Endodermal cell (in vitro differentiated cells): ENCODE results near the gene RRP1B. TPM values are rescaled to one million over a fixed set of nuclear protein-coding genes. Genes with fewer than 3 reads are reported as not detected.

Source experiments
- DNase-seq: peaks from one replicate; pipeline ENCODE4 v3.0.0-alpha.2; 2017
- H3K27ac ChIP-seq: 2 replicates; pipeline ENCODE4 v1.5.1; 2013; ENCODE audit warnings: mild to moderate bottlenecking, low read depth, low read length, moderate library complexity
- H3K27me3 ChIP-seq: 2 replicates; pipeline ENCODE4 v1.6.1; 2013; ENCODE audit warnings: mild to moderate bottlenecking, low read length, moderate library complexity; ENCODE audit not compliant: insufficient read depth, control insufficient read depth, poor library complexity, severe bottlenecking
- H3K36me3 ChIP-seq: 2 replicates; pipeline ENCODE4 v1.7.0; 2013; ENCODE audit warnings: mild to moderate bottlenecking, low read length, moderate library complexity; ENCODE audit not compliant: control insufficient read depth, insufficient read depth
- H3K4me1 ChIP-seq: one replicate; pipeline ENCODE4 v1.7.0; 2013; ENCODE audit warnings: low read length; ENCODE audit not compliant: control insufficient read depth, insufficient read depth
- H3K4me3 ChIP-seq: 2 replicates; pipeline ENCODE4 v1.5.1; 2013; ENCODE audit warnings: mild to moderate bottlenecking, low read length, moderate library complexity
- H3K9ac ChIP-seq: 2 replicates; pipeline ENCODE4 v1.6.1; 2013; ENCODE audit warnings: mild to moderate bottlenecking, low read length, moderate library complexity; ENCODE audit not compliant: poor library complexity, severe bottlenecking; ENCODE audit errors: extremely low read depth
- H3K9me3 ChIP-seq: 2 replicates; pipeline ENCODE4 v1.6.1; 2013; ENCODE audit warnings: mild to moderate bottlenecking, low read length, moderate library complexity; ENCODE audit not compliant: control insufficient read depth
- H3K27ac Mint-ChIP-seq: 2 replicates; pipeline ENCODE4 v1.8.0; 2020; ENCODE audit warnings: mixed read lengths
- H3K27me3 Mint-ChIP-seq: 2 replicates; pipeline ENCODE4 v1.8.0; 2021; ENCODE audit warnings: mild to moderate bottlenecking, mixed read lengths; ENCODE audit not compliant: insufficient read depth
- H3K36me3 Mint-ChIP-seq: 2 replicates; pipeline ENCODE4 v1.8.0; 2020; ENCODE audit warnings: low read depth, mixed read lengths
- H3K4me1 Mint-ChIP-seq: 2 replicates; pipeline ENCODE4 v1.8.0; 2020; ENCODE audit warnings: mixed read lengths
- H3K4me3 Mint-ChIP-seq: 2 replicates; pipeline ENCODE4 v1.8.0; 2020; ENCODE audit warnings: mild to moderate bottlenecking, moderate library complexity, mixed read lengths
- H3K9me3 Mint-ChIP-seq: 2 replicates; pipeline ENCODE4 v1.8.0; 2020; ENCODE audit warnings: mild to moderate bottlenecking, mixed read lengths
- WGBS, 2 experiments: methylation state at CpG; one replicate each; pipeline versions ENCODE4 v1.1.5 to v1.1.7; 2013; ENCODE audit warnings: missing lambda C conversion rate in 2 of 2, mixed read lengths in 1 of 2; ENCODE audit not compliant: insufficient coverage in 1 of 2, insufficient read length in 1 of 2; 5-methylcytosine and 5-hydroxymethylcytosine counted together
- total RNA-seq, 2 donors: library from RNA; stranded (reverse); fragmentation: NEBNext Ultra II Directional in 1 of 2; extraction: Animal tissue kit (Norgen Biotek cat#: 25700) in 1 of 2; gene quantifications; 2 replicates in 1 of 2; 3 replicates in 1 of 2; pipeline ENCODE4 v1.2.1, GENCODE V29; 2021
- TF ChIP-seq, protein P1 (sequence below): fragments of 200-600 bp; sonication (generic); conservative IDR thresholded peaks from 2 replicates; pipeline ENCODE4 v1.5.0; 2021; ENCODE audit warnings: antibody characterized with exemption, mild to moderate bottlenecking

The RRP1B gene
- total RNA-seq, 2 donors from 2014 or later: 44.1 to 46.0 TPM

- H3K9me3 ChIP-seq: peaks cover 27% of the 10 kb centered on the region
- Mint-ChIP-seq H3K36me3 (peaks cover 13% of the 10 kb centered on the region), H3K9me3 (peaks cover 18% of the 10 kb centered on the region), H3K27me3 (peaks cover 5% of the 10 kb centered on the region), H3K27ac (no peak overlapping the region), H3K4me1 (peaks cover 4% of the 10 kb centered on the region), H3K4me3 (no peak overlapping the region)
- DNase-seq: no peak
- no peak overlapping the region for H3K4me3 ChIP-seq
- no peaks in the 10 kb centered on the region for H3K4me1 ChIP-seq
- no peak overlapping the region for H3K27ac ChIP-seq
- no peaks in the 10 kb centered on the region for H3K27me3 ChIP-seq
- no peaks in the 10 kb centered on the region for H3K36me3 ChIP-seq
- TF ChIP-seq, protein P1, sequence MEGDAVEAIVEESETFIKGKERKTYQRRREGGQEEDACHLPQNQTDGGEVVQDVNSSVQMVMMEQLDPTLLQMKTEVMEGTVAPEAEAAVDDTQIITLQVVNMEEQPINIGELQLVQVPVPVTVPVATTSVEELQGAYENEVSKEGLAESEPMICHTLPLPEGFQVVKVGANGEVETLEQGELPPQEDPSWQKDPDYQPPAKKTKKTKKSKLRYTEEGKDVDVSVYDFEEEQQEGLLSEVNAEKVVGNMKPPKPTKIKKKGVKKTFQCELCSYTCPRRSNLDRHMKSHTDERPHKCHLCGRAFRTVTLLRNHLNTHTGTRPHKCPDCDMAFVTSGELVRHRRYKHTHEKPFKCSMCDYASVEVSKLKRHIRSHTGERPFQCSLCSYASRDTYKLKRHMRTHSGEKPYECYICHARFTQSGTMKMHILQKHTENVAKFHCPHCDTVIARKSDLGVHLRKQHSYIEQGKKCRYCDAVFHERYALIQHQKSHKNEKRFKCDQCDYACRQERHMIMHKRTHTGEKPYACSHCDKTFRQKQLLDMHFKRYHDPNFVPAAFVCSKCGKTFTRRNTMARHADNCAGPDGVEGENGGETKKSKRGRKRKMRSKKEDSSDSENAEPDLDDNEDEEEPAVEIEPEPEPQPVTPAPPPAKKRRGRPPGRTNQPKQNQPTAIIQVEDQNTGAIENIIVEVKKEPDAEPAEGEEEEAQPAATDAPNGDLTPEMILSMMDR: no peak
- no peak overlapping the region for H3K9ac ChIP-seq
- 57 to 63% methylated on average over 3 of the region's 3 CpGs for whole genome bisulfite sequencing, 2 experiments
Observed at GRCh38 chr21:43626390-43626789, 33.0 kb upstream of the RRP1B start.

DNA sequence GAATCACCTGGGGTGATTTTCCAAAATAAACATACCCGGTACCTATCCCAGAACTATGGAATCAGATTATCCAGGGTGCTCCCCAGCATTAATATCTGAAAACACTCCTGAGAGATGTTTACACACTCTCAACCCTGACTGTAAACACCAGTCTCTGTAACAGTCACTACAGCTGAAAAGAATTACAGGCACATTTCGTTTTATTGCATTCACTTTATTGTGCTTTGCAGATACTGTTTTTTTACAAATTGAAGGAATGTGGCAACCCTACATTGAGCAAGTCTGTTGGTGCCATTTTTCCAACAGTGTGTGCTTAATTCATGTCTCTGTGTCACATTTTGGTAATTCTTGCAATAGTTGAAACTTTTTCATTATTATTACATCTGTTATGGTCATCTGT, 31.8 kb upstream of the RRP1B start:
- Histone ChIP-seq H3K27me3 (no peaks in the 10 kb centered on the region), H3K36me3 (no peaks in the 10 kb centered on the region), H3K27ac (no peak overlapping the region), H3K4me3 (no peak overlapping the region), H3K9me3 (peaks cover 27% of the 10 kb centered on the region), H3K9ac (no peak overlapping the region), H3K4me1 (no peaks in the 10 kb centered on the region)
- DNase-seq: no peak
- H3K27ac Mint-ChIP-seq: no peak overlapping the region
- peaks cover 5% of the 10 kb centered on the region for H3K27me3 Mint-ChIP-seq
- TF ChIP-seq, protein P1: no peak
- H3K4me3 Mint-ChIP-seq: no peak overlapping the region
- H3K36me3 Mint-ChIP-seq: peaks cover 13% of the 10 kb centered on the region
- peaks cover 4% of the 10 kb centered on the region for H3K4me1 Mint-ChIP-seq
- H3K9me3 Mint-ChIP-seq: peaks cover 17% of the 10 kb centered on the region
- 90 to 93% methylated on average over 2 of the region's 2 CpGs for WGBS, 2 experiments

DNA sequence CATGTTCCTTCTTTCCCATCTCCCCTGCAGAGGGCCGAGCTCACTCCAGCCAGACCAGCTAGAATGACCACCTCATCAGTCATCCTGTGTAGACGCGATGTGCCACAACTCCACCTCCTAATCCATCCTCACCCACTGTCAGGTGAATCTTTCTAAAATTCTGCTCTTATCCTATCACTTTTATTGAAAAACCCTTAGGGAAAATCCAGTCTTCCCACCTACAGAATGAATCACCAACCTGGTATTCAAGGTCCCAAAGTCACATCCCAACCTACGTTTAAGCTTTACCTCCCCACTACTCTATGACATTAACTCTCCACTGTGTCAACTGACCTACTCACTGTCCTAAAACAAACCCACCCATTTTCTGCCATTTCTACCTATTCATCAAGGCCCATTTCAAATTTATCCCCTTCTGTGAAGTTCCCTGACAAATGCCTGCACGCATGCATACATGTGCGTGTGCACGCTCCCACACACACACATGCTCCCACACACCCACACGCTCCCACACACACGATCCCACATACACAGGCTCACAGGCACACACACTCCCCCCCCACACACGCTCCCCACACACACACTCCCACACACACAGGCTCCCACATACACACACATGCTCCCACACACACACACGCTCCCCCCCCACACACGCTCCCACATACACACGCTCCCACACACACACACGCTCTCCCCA, 27.8 kb upstream of the RRP1B start:
- no peak overlapping the region for H3K27ac Mint-ChIP-seq
- H3K4me1 Mint-ChIP-seq: peaks cover under 1% of the 10 kb centered on the region
- peaks cover 17% of the 10 kb centered on the region for H3K9me3 Mint-ChIP-seq
- peaks cover 13% of the 10 kb centered on the region for H3K36me3 Mint-ChIP-seq
- peaks cover 2% of the 10 kb centered on the region for H3K27me3 Mint-ChIP-seq
- TF ChIP-seq, protein P1: no peak
- H3K9me3 ChIP-seq: peaks cover 27% of the 10 kb centered on the region
- H3K27me3 ChIP-seq: no peaks in the 10 kb centered on the region
- H3K4me3 ChIP-seq: no peak overlapping the region
- no peak overlapping the region for H3K9ac ChIP-seq
- no peaks in the 10 kb centered on the region for H3K36me3 ChIP-seq
- no peak overlapping the region for H3K4me3 Mint-ChIP-seq
- no peak overlapping the region for H3K27ac ChIP-seq
- H3K4me1 ChIP-seq: no peaks in the 10 kb centered on the region
- DNase-seq: no peak
- 86 to 94% methylated on average over 8 to 11 of the region's 14 CpGs for WGBS, 2 experiments
